ENCODE measurements around the gene SINHCAF.

The SINHCAF gene

GRCh38 chr12:31343139-31343538 is 17.2 kb upstream of the SINHCAF start:
- TF ChIP-seq CTCF (IDR thresholded peaks at IDR 0.05), result no peak

GRCh38 chr12:31342286-31342685 is 16.3 kb upstream of the SINHCAF start:
- TF ChIP-seq CTCF (IDR thresholded peaks at IDR 0.05), result no peak

GRCh38 chr12:31339831-31340622 is 14.1 kb upstream of the SINHCAF start:
- no peak for TF ChIP-seq CTCF (IDR thresholded peaks at IDR 0.05)

- no peak for TF ChIP-seq CTCF (IDR thresholded peaks at IDR 0.05)
These were observed 12.0 kb upstream of the SINHCAF start for GRCh38 chr12:31337952-31338351.

GRCh38 chr12:31331242-31331641 is 5.3 kb upstream of the SINHCAF start:
- no peak for TF ChIP-seq CTCF (IDR thresholded peaks at IDR 0.05)

GRCh38 chr12:31326736-31327659 is 1.0 kb upstream of the SINHCAF start:
- no peak for TF ChIP-seq CTCF (IDR thresholded peaks at IDR 0.05)

GRCh38 chr12:31325524-31325875 is 450 bp downstream of the SINHCAF start:
- TF ChIP-seq CTCF (IDR thresholded peaks at IDR 0.05), result no peak
